ENCODE measurements around the gene SLC26A11. TPM values are rescaled to one million over a fixed set of nuclear protein-coding genes. Genes with fewer than 3 reads are reported as not detected.

The SLC26A11 gene
- total and polyA plus RNA-seq, 2 donors (not counting 1 experiment from before 2014, with no cell fraction given): 10.1 to 31.4 TPM

GRCh38 chr17:80201446-80201845, 18.8 kb upstream of the SLC26A11 start:
- no peaks in the 10 kb centered on the region for H3K79me2 ChIP-seq (ENCODE audit: control insufficient read depth, insufficient read depth, low read length)
- TF ChIP-seq, protein P1, sequence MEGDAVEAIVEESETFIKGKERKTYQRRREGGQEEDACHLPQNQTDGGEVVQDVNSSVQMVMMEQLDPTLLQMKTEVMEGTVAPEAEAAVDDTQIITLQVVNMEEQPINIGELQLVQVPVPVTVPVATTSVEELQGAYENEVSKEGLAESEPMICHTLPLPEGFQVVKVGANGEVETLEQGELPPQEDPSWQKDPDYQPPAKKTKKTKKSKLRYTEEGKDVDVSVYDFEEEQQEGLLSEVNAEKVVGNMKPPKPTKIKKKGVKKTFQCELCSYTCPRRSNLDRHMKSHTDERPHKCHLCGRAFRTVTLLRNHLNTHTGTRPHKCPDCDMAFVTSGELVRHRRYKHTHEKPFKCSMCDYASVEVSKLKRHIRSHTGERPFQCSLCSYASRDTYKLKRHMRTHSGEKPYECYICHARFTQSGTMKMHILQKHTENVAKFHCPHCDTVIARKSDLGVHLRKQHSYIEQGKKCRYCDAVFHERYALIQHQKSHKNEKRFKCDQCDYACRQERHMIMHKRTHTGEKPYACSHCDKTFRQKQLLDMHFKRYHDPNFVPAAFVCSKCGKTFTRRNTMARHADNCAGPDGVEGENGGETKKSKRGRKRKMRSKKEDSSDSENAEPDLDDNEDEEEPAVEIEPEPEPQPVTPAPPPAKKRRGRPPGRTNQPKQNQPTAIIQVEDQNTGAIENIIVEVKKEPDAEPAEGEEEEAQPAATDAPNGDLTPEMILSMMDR (IDR thresholded peaks at IDR 0.05): no peak
- no peak for TF ChIP-seq EZH2 (IDR thresholded peaks at IDR 0.05; ENCODE audit: borderline replicate concordance, insufficient read depth, low read depth, low read length, poor library complexity, severe bottlenecking)
- Mint-ChIP-seq H3K9me3 (ENCODE audit: insufficient read depth) (no peaks in the 10 kb centered on the region), H3K4me1 (no peaks in the 10 kb centered on the region), H3K27me3 (no peaks in the 10 kb centered on the region), H3K4me3 (no peak overlapping the region), H3K27ac (no peak overlapping the region)
- ChIA-PET POLR2A (no interaction called here), CTCF (no interaction called here)
- no peaks in the 10 kb centered on the region for H3K9me3 ChIP-seq (ENCODE audit: control extremely low read depth in 1 of 3, control insufficient read depth in 2 of 3, insufficient read depth in 1 of 3, low read length in 2 of 3)
- intact Hi-C loops (cut with micrococcal nuclease): no loop called here
- 93% methylated on average over 15 of the region's 15 CpGs for WGBS (ENCODE audit: insufficient coverage)
- no peaks in the 10 kb centered on the region for H4K20me1 ChIP-seq (ENCODE audit: control insufficient read depth, insufficient read depth, low read length, poor library complexity, severe bottlenecking)
- no peak overlapping the region for H2AFZ ChIP-seq (ENCODE audit: insufficient read depth, low read depth, low read length, poor library complexity, severe bottlenecking)
- no peak overlapping the region for H3K4me2 ChIP-seq (replicated peaks; ENCODE audit: low read depth, low read length, poor library complexity, severe bottlenecking)
- no peak overlapping the region for H3K9ac ChIP-seq (ENCODE audit: low read length)
- no peaks in the 10 kb centered on the region for H3K36me3 ChIP-seq (replicated peaks in 1 of 2; ENCODE audit: control extremely low read depth in 1 of 2, control insufficient read depth in 1 of 2, extremely low read depth in 1 of 2, insufficient read depth in 2 of 2, low read length in 1 of 2)
- ATAC-seq (ENCODE audit: low read depth) (no peak), DNase-seq (no peak)
- H3K27ac ChIP-seq (ENCODE audit: low read length in 2 of 2): no peak overlapping the region
- no peaks in the 10 kb centered on the region for H3K27me3 ChIP-seq (replicated peaks in 1 of 4; ENCODE audit: control extremely low read depth in 1 of 4, control insufficient read depth in 3 of 4, insufficient read depth in 4 of 4, low read length in 3 of 4)
- H3K4me1 ChIP-seq (ENCODE audit: control insufficient read depth in 2 of 2, insufficient read depth in 2 of 2, low read length in 2 of 2): no peaks in the 10 kb centered on the region
- no peak overlapping the region for H3K4me3 ChIP-seq (ENCODE audit: control extremely low read depth in 1 of 5, extremely low read depth in 1 of 5, insufficient read depth in 1 of 5, low read depth in 2 of 5, low read length in 4 of 5)

DNA sequence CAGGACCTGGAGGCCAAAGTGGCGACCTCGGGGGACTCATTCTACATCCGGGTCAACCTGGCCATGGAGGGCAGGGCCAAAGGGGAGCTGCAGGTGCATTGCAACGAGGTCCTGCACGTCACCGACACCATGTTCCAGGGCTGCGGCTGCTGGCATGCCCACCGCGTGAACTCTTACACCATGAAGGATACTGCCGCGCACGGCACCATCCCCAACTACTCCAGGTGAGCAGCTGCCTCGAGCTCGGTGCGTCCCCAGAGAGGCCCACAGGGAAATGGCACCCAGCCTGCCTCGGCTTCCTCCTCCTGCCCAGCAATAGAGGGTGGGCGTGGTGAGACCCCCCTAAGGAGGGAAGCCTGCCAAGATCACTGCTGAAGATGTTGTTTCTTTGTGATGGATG, 18.0 kb upstream of the SLC26A11 start:
- Histone ChIP-seq H3K4me2 (replicated peaks; ENCODE audit: low read depth, low read length, poor library complexity, severe bottlenecking) (no peak overlapping the region), H3K4me3 (ENCODE audit: control extremely low read depth in 1 of 5, extremely low read depth in 1 of 5, insufficient read depth in 1 of 5, low read depth in 2 of 5, low read length in 4 of 5) (no peak overlapping the region), H2AFZ (ENCODE audit: insufficient read depth, low read depth, low read length, poor library complexity, severe bottlenecking) (no peak overlapping the region), H3K9me3 (ENCODE audit: control extremely low read depth in 1 of 3, control insufficient read depth in 2 of 3, insufficient read depth in 1 of 3, low read length in 2 of 3) (no peaks in the 10 kb centered on the region), H4K20me1 (ENCODE audit: control insufficient read depth, insufficient read depth, low read length, poor library complexity, severe bottlenecking) (no peaks in the 10 kb centered on the region), H3K9ac (ENCODE audit: low read length) (no peak overlapping the region), H3K27ac (ENCODE audit: low read length in 2 of 2) (no peak overlapping the region), H3K27me3 (replicated peaks in 1 of 4; ENCODE audit: control extremely low read depth in 1 of 4, control insufficient read depth in 3 of 4, insufficient read depth in 4 of 4, low read length in 3 of 4) (no peaks in the 10 kb centered on the region), H3K79me2 (ENCODE audit: control insufficient read depth, insufficient read depth, low read length) (no peaks in the 10 kb centered on the region), H3K36me3 (replicated peaks in 1 of 2; ENCODE audit: control extremely low read depth in 1 of 2, control insufficient read depth in 1 of 2, extremely low read depth in 1 of 2, insufficient read depth in 2 of 2, low read length in 1 of 2) (no peaks in the 10 kb centered on the region), H3K4me1 (ENCODE audit: control insufficient read depth in 2 of 2, insufficient read depth in 2 of 2, low read length in 2 of 2) (no peaks in the 10 kb centered on the region)
- 92% methylated on average over 12 of the region's 17 CpGs for WGBS (ENCODE audit: insufficient coverage)
- Mint-ChIP-seq H3K27me3 (no peaks in the 10 kb centered on the region), H3K4me3 (no peak overlapping the region), H3K27ac (no peak overlapping the region), H3K4me1 (no peaks in the 10 kb centered on the region), H3K9me3 (ENCODE audit: insufficient read depth) (no peaks in the 10 kb centered on the region)
- no peak for DNase-seq
- no peak for TF ChIP-seq EZH2 (IDR thresholded peaks at IDR 0.05; ENCODE audit: borderline replicate concordance, insufficient read depth, low read depth, low read length, poor library complexity, severe bottlenecking)
- TF ChIP-seq, protein P1 (IDR thresholded peaks at IDR 0.05): no peak
- intact Hi-C loops (cut with micrococcal nuclease): no loop called here
- ChIA-PET POLR2A (interaction anchor here (0.6 kb wide), 1 partner anchor 1018 kb away, joined by 17 read pairs; no protein-coding TSS in a partner anchor), CTCF (interaction anchor here (0.8 kb wide), 1 partner anchor 50 kb away, joined by 3 read pairs; no protein-coding TSS in a partner anchor)
- ATAC-seq (ENCODE audit: low read depth): no peak
